Breast epithelium (tissue), 3 donors: Measurements from ENCODE around the gene TIAM1.

Source experiments
- CTCF ChIP-seq, 3 donors: fragments of 450-650 bp; IDR thresholded peaks; one replicate each; pipeline ENCODE4 v1.5.1; 2016 to 2017; ENCODE audit warnings: antibody characterized with exemption in 3 of 3, mild to moderate bottlenecking in 3 of 3, moderate library complexity in 3 of 3
- POLR2A ChIP-seq: fragments of 450-650 bp; IDR thresholded peaks from one replicate; pipeline ENCODE4 v1.6.1; 2016; ENCODE audit warnings: antibody characterized with exemption, mild to moderate bottlenecking, moderate library complexity

DNA sequence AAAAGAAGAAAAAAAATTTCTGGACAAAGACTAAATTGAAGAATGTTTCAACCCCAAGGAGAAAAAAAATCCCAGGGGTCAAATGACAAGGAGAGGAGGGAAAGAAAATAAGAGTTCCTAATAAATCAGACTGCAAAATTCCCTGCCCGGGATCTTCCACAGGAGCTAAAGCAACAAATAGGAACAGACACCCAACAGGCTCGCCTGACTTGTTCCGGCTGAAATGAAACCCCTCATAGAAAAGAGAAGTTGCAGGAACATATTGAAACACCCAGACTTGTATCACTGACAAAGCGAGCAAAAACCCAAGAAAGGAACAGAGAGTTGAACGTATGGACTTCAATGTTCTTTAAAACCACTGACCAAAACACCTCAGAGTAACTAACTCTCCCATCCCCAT lies 123.0 kb downstream of the TIAM1 start:
- TF ChIP-seq POLR2A = no peak
- no peak for TF ChIP-seq CTCF (IDR thresholded peaks at IDR 0.05)
